ENCODE measurements around the gene TXNIP. TPM values are rescaled to one million over a fixed set of nuclear protein-coding genes. Genes with fewer than 3 reads are reported as not detected.
A peak's percentile ranks its signal among the peaks of the same experiment; 100 is the strongest.

Gene TXNIP
- total and polyA plus RNA-seq, 2 donors from 2014 or later, result 356 to 1,197 TPM

GRCh38 chr1:145975216-145975615, 21.2 kb downstream of the TXNIP start:
- intact Hi-C loops (cut with DNase I), result no loop called here
- no peaks in the 10 kb centered on the region for H3K9me3 ChIP-seq (ENCODE audit: control insufficient read depth in 2 of 3, insufficient read depth in 1 of 3, low read length in 3 of 3)
- no peaks in the 10 kb centered on the region for H3K36me3 ChIP-seq (ENCODE audit: control insufficient read depth in 2 of 3, insufficient read depth in 3 of 3, low read length in 3 of 3)
- H3K4me1 ChIP-seq (ENCODE audit: control insufficient read depth in 2 of 3, insufficient read depth in 2 of 3, low read depth in 1 of 3, low read length in 3 of 3), result peaks cover 20 to 22% (median 21%) of the 10 kb centered on the region in 3 donors
- no peak overlapping the region for H3K27ac ChIP-seq (ENCODE audit: low read depth in 2 of 2, low read length in 2 of 2)
- FAIRE-seq, result no peak
- no peaks in the 10 kb centered on the region for H3K27me3 ChIP-seq (ENCODE audit: control insufficient read depth, insufficient read depth, low read length)
- TF ChIP-seq, protein P1, sequence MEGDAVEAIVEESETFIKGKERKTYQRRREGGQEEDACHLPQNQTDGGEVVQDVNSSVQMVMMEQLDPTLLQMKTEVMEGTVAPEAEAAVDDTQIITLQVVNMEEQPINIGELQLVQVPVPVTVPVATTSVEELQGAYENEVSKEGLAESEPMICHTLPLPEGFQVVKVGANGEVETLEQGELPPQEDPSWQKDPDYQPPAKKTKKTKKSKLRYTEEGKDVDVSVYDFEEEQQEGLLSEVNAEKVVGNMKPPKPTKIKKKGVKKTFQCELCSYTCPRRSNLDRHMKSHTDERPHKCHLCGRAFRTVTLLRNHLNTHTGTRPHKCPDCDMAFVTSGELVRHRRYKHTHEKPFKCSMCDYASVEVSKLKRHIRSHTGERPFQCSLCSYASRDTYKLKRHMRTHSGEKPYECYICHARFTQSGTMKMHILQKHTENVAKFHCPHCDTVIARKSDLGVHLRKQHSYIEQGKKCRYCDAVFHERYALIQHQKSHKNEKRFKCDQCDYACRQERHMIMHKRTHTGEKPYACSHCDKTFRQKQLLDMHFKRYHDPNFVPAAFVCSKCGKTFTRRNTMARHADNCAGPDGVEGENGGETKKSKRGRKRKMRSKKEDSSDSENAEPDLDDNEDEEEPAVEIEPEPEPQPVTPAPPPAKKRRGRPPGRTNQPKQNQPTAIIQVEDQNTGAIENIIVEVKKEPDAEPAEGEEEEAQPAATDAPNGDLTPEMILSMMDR (IDR thresholded peaks at IDR 0.05; ENCODE audit: borderline replicate concordance, extremely low read depth, insufficient read depth), result no peak
- DNase-seq, result peak in 1 of 5 donors; percentile 24
- no peak overlapping the region for H3K4me3 ChIP-seq (ENCODE audit: low read length in 3 of 3)
- H3K9ac ChIP-seq (ENCODE audit: low read length in 3 of 3), result no peak overlapping the region

- Histone ChIP-seq H3K4me3 (ENCODE audit: low read length in 3 of 3) (no peak overlapping the region), H3K36me3 (ENCODE audit: control insufficient read depth in 2 of 3, insufficient read depth in 3 of 3, low read length in 3 of 3) (no peaks in the 10 kb centered on the region), H3K27ac (ENCODE audit: low read depth in 2 of 2, low read length in 2 of 2) (no peak overlapping the region), H3K9me3 (ENCODE audit: control insufficient read depth in 2 of 3, insufficient read depth in 1 of 3, low read length in 3 of 3) (no peaks in the 10 kb centered on the region), H3K9ac (ENCODE audit: low read length in 3 of 3) (no peak overlapping the region), H3K4me1 (ENCODE audit: control insufficient read depth in 2 of 3, insufficient read depth in 2 of 3, low read depth in 1 of 3, low read length in 3 of 3) (peaks cover 18 to 19% (median 19%) of the 10 kb centered on the region in 3 donors), H3K27me3 (ENCODE audit: control insufficient read depth, insufficient read depth, low read length) (no peaks in the 10 kb centered on the region)
- intact Hi-C loops (cut with DNase I), result loop anchor here (5.0 kb wide), 1 partner anchor 43 kb away; no protein-coding TSS in a partner anchor
- TF ChIP-seq, protein P1 (IDR thresholded peaks at IDR 0.05; ENCODE audit: borderline replicate concordance, extremely low read depth, insufficient read depth), result no peak
- FAIRE-seq (no peak), DNase-seq (peak in 1 of 5 donors; percentile 16)
These were observed 21.7 kb downstream of the TXNIP start for GRCh38 chr1:145974721-145975120.

DNA sequence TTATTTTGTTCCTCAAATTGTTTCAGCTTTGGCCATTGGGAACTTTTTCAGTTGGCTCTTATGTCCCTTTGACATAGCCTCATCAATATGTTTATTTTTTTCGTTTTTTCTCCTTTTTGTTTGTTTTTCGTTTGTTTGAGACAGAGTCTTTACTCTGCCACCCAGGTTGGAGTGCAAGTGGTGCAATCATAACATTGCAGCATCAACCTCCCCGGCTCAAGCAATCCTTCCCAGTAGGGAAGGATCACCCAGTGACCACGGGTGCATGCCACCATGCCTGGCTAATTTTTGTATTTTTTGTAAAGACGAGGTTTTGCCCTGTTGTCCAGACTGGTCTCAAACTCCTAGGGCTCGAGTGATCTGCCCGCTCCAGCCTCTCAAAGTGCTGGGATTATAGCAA, 23.8 kb downstream of the TXNIP start:
- TF ChIP-seq, protein P1 (IDR thresholded peaks at IDR 0.05; ENCODE audit: borderline replicate concordance, extremely low read depth, insufficient read depth), result no peak
- H3K4me1 ChIP-seq (ENCODE audit: control insufficient read depth in 2 of 3, insufficient read depth in 2 of 3, low read depth in 1 of 3, low read length in 3 of 3), result peaks cover 0 to 4% (median under 1%) of the 10 kb centered on the region in 3 donors
- DNase-seq (no peak), FAIRE-seq (no peak)
- no peak overlapping the region for H3K4me3 ChIP-seq (ENCODE audit: low read length in 3 of 3)
- no peaks in the 10 kb centered on the region for H3K36me3 ChIP-seq (ENCODE audit: control insufficient read depth in 2 of 3, insufficient read depth in 3 of 3, low read length in 3 of 3)
- peaks cover 0 to 1% (median 0%) of the 10 kb centered on the region in 3 donors for H3K9me3 ChIP-seq (ENCODE audit: control insufficient read depth in 2 of 3, insufficient read depth in 1 of 3, low read length in 3 of 3)
- H3K27ac ChIP-seq (ENCODE audit: low read depth in 2 of 2, low read length in 2 of 2), result no peak overlapping the region
- no peak overlapping the region for H3K9ac ChIP-seq (ENCODE audit: low read length in 3 of 3)
- intact Hi-C loops (cut with DNase I), result loop anchor here (5.0 kb wide), 1 partner anchor 45 kb away; no protein-coding TSS in a partner anchor
- no peaks in the 10 kb centered on the region for H3K27me3 ChIP-seq (ENCODE audit: control insufficient read depth, insufficient read depth, low read length)

- H3K4me1 ChIP-seq (ENCODE audit: control insufficient read depth in 2 of 3, insufficient read depth in 2 of 3, low read depth in 1 of 3, low read length in 3 of 3), result peaks cover 2 to 15% (median 4%) of the 10 kb centered on the region in 3 donors
- TF ChIP-seq, protein P1 (IDR thresholded peaks at IDR 0.05; ENCODE audit: borderline replicate concordance, extremely low read depth, insufficient read depth), result no peak
- intact Hi-C loops (cut with DNase I), result loop anchor here (5.0 kb wide), 1 partner anchor 120 kb away; the partner anchor contains the start of gene NUDT17
- H3K9ac ChIP-seq (ENCODE audit: low read length in 3 of 3), result no peak overlapping the region
- DNase-seq, result no peak
- H3K36me3 ChIP-seq (ENCODE audit: control insufficient read depth in 2 of 3, insufficient read depth in 3 of 3, low read length in 3 of 3), result no peaks in the 10 kb centered on the region
- no peak for FAIRE-seq
- H3K27ac ChIP-seq (ENCODE audit: low read depth in 2 of 2, low read length in 2 of 2), result no peak overlapping the region
- no peaks in the 10 kb centered on the region for H3K27me3 ChIP-seq (ENCODE audit: control insufficient read depth, insufficient read depth, low read length)
- H3K4me3 ChIP-seq (ENCODE audit: low read length in 3 of 3), result no peak overlapping the region
- H3K9me3 ChIP-seq (ENCODE audit: control insufficient read depth in 2 of 3, insufficient read depth in 1 of 3, low read length in 3 of 3), result peaks cover 0 to 4% (median 0%) of the 10 kb centered on the region in 3 donors
These were observed 29.1 kb downstream of the TXNIP start for GRCh38 chr1:145967288-145967687.

Measured in kidney (tissue), 14 donors.